ENCODE measurements around the gene LMF1.

The LMF1 gene

GRCh38 chr16:984736-985636 lies 14.2 kb upstream of the LMF1 start:
- FAIRE-seq = no peak

DNA sequence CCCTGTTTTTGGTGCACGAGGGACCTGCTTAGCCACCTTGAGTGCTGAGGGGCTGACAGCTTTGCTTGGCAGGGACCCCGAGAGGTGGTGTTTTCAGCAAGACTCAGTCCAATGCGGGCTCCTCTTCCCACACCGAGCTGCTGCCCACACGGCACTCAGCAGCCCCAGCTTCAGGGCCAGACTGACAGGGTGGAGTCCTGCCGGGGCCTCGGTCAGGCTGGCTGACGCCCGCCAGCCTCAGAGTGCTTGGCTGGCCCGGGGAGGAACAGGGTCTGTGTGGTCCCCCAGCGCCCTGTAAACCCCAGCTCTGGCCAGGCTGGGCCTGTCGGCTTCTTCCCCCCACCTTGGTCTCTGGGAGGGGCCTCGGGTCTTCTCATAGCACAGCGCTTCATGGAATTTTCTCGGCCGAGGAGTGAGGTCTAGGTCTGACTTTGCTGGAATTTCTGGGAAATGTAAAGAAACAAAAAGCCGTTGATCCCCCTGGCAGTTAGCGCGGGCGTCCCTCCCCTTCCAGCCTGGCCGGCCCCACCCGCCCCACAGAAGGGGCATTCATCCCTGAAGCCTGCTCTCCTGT lies 13.4 kb upstream of the LMF1 start:
- no peak for FAIRE-seq

- no peak for FAIRE-seq
These were observed 12.6 kb upstream of the LMF1 start for GRCh38 chr16:983044-984030.

GRCh38 chr16:982145-983043 lies 11.6 kb upstream of the LMF1 start:
- FAIRE-seq = no peak

- no peak for FAIRE-seq
These were observed 10.9 kb upstream of the LMF1 start, which contains the start of gene SOX8 for GRCh38 chr16:981695-982144. Gene SOX8 (plus strand): TSS chr16:981770. CDS start chr16:981923, 153 bp downstream.

GRCh38 chr16:980595-980854 lies 9.7 kb upstream of the LMF1 start:
- no peak for FAIRE-seq

GRCh38 chr16:979859-980594 lies 9.2 kb upstream of the LMF1 start:
- FAIRE-seq = no peak

GRCh38 chr16:979147-979546 lies 8.4 kb upstream of the LMF1 start:
- no peak for FAIRE-seq

- no peak for FAIRE-seq
These were observed 7.6 kb upstream of the LMF1 start for GRCh38 chr16:978403-978802.

- FAIRE-seq = no peak
These were observed 7.1 kb upstream of the LMF1 start for GRCh38 chr16:977896-978295.

- FAIRE-seq = no peak
These were observed 6.4 kb upstream of the LMF1 start for GRCh38 chr16:977081-977701.

GRCh38 chr16:976389-976931 lies 5.7 kb upstream of the LMF1 start:
- FAIRE-seq = no peak

DNA sequence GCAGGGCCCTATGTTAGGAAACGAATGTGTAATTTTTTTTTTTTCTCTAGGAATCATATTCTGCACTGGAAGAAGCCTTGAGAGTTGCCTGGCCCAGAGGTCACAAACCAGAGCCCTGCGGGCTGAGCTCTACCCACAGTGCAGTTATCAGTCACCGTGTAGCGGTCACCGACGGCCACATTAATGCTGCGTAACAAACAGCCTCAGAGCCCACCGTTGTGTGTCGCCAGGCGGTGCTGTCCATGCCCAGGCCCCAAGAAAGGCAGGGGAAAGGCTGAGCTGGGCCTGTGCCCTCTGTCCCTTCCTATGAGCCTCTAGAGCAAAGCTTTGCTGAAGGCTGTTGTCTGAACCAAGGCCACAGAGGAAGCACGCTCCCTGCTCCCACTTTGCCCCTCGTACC lies 4.5 kb upstream of the LMF1 start:
- no peak for FAIRE-seq

GRCh38 chr16:974611-975261 lies 4.0 kb upstream of the LMF1 start:
- FAIRE-seq = no peak

DNA sequence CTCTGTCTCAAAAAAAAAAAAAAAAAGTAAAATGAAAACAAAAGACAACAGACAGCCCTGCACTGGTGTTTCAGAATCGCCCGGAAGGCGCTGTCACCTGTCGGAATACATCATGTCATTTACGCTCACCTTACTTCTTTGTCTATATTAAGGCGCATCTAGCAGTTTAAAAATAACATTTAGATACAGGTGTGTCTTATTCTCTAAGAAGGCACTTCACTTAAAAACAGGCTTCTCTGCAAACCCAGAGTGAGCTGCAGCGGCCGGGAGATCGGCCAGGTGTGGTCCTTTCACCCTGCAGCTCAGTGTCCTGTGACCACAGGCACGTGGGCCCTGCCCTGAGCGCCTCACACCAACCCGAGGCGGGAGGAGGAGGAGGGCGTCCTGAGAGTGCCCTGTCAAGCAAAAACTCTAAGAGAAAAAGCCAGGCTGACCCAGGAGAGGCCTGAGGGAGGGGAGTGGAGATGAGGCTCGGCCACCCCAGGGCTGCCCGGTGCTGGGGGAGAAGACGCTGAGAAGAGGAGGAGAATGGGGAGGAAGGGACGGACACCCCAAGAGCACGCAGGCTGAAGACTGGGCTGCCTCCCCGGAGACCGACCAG lies 3.3 kb upstream of the LMF1 start:
- FAIRE-seq = no peak

- no peak for FAIRE-seq
These were observed 2.6 kb upstream of the LMF1 start for GRCh38 chr16:973366-973765.

GRCh38 chr16:972316-973002 lies 1.7 kb upstream of the LMF1 start:
- no peak for FAIRE-seq

GRCh38 chr16:971981-972315 lies 1.2 kb upstream of the LMF1 start:
- FAIRE-seq = no peak

GRCh38 chr16:971582-971905 lies 760 bp upstream of the LMF1 start:
- no peak for FAIRE-seq

GRCh38 chr16:970386-970765 lies 408 bp downstream of the LMF1 start:
- FAIRE-seq = no peak
